Mesodermal cell (in vitro differentiated cells): ENCODE results near the gene PRRX2.
A peak's percentile ranks its signal among the peaks of the same experiment; 100 is the strongest.

Source experiments
- H3K27ac ChIP-seq: 2 replicates; pipeline ENCODE4 v1.7.0; 2013; ENCODE audit warnings: mild to moderate bottlenecking, low read depth, low read length, moderate library complexity; ENCODE audit not compliant: severe bottlenecking
- H3K36me3 ChIP-seq: 2 replicates; pipeline ENCODE4 v1.7.1; 2013; ENCODE audit warnings: mild to moderate bottlenecking, low read length, moderate library complexity; ENCODE audit not compliant: control insufficient read depth, insufficient read depth
- H3K4me1 ChIP-seq: one replicate; pipeline ENCODE4 v1.7.1; 2013; ENCODE audit warnings: mild to moderate bottlenecking, low read length; ENCODE audit not compliant: insufficient read depth, control insufficient read depth, poor library complexity, severe bottlenecking
- H3K4me3 ChIP-seq: 2 replicates; pipeline ENCODE4 v1.7.0; 2013; ENCODE audit warnings: low read length, control low read depth, mild to moderate bottlenecking; ENCODE audit not compliant: insufficient read depth, poor library complexity, severe bottlenecking; ENCODE audit errors: extremely low read depth
- H3K9me3 ChIP-seq: 2 replicates; pipeline ENCODE4 v1.7.1; 2013; ENCODE audit warnings: mild to moderate bottlenecking, low read length, moderate library complexity; ENCODE audit not compliant: control insufficient read depth
- WGBS, 2 experiments: methylation state at CpG; one replicate each; pipeline ENCODE4 v1.1.5; 2013; ENCODE audit warnings: missing lambda C conversion rate in 2 of 2; ENCODE audit not compliant: insufficient coverage in 2 of 2; 5-methylcytosine and 5-hydroxymethylcytosine counted together

Gene PRRX2

GRCh38 chr9:129637102-129637501 lies 28.3 kb upstream of the PRRX2 start:
- Histone ChIP-seq H3K36me3 (peaks cover 78% of the 10 kb centered on the region), H3K9me3 (no peaks in the 10 kb centered on the region), H3K27ac (no peak overlapping the region), H3K4me1 (peaks cover 9% of the 10 kb centered on the region), H3K4me3 (no peak overlapping the region)
- WGBS, 2 experiments, result 91 to 92% methylated on average over 4 to 8 of the region's 9 CpGs

GRCh38 chr9:129637673-129638439 lies 27.6 kb upstream of the PRRX2 start:
- Histone ChIP-seq H3K4me1 (peaks cover 8% of the 10 kb centered on the region), H3K9me3 (no peaks in the 10 kb centered on the region), H3K4me3 (no peak overlapping the region), H3K36me3 (peaks cover 70% of the 10 kb centered on the region), H3K27ac (no peak overlapping the region)
- 91 to 93% methylated on average over 29 of the region's 29 CpGs for WGBS, 2 experiments

- peaks cover 58% of the 10 kb centered on the region for H3K36me3 ChIP-seq
- 95 to 97% methylated on average over 16 to 17 of the region's 17 CpGs for WGBS, 2 experiments
- H3K4me3 ChIP-seq, result no peak overlapping the region
- H3K4me1 ChIP-seq, result peaks cover 8% of the 10 kb centered on the region
- H3K9me3 ChIP-seq, result no peaks in the 10 kb centered on the region
- H3K27ac ChIP-seq, result no peak overlapping the region
Measured at GRCh38 chr9:129639034-129639630, 26.3 kb upstream of the PRRX2 start.

DNA sequence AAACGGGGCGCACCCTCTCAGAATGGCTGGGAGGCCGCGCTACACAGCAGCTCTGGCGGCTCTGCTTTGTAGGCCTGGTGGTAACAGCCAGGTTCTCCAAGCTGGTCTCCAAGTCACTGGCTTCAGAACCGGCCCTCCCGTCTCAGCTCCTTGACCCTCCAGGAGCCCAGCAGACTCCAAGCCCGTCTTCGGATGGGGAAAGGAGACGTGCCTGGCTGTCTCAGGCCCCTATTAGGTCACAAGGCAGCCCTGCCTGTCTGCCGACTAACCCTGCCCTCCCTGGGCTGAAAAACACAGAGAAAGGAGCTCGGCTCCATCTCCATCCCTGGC lies 25.7 kb upstream of the PRRX2 start:
- Histone ChIP-seq H3K27ac (no peak overlapping the region), H3K4me3 (no peak overlapping the region), H3K36me3 (peaks cover 53% of the 10 kb centered on the region), H3K4me1 (peaks cover 8% of the 10 kb centered on the region), H3K9me3 (no peaks in the 10 kb centered on the region)
- 89 to 94% methylated on average over 12 of the region's 12 CpGs for WGBS, 2 experiments

GRCh38 chr9:129640086-129640870 lies 25.2 kb upstream of the PRRX2 start:
- peaks cover 47% of the 10 kb centered on the region for H3K36me3 ChIP-seq
- WGBS, 2 experiments, result 92 to 95% methylated on average over 21 of the region's 25 CpGs
- peak overlapping the region; percentile 100 for H3K4me3 ChIP-seq
- H3K9me3 ChIP-seq, result no peaks in the 10 kb centered on the region
- peaks cover 8% of the 10 kb centered on the region for H3K4me1 ChIP-seq
- no peak overlapping the region for H3K27ac ChIP-seq

GRCh38 chr9:129640871-129641749 lies 24.3 kb upstream of the PRRX2 start:
- Histone ChIP-seq H3K27ac (no peak overlapping the region), H3K4me1 (peaks cover 8% of the 10 kb centered on the region), H3K36me3 (peaks cover 39% of the 10 kb centered on the region), H3K4me3 (peak overlapping the region; percentile 100), H3K9me3 (no peaks in the 10 kb centered on the region)
- WGBS, 2 experiments, result 26% methylated on average over 37 to 38 of the region's 44 CpGs

- peak within 1 kb of the TSS; percentile 53 for H3K27ac ChIP-seq
Measured at GRCh38 chr9:129641750-129642585, 23.5 kb upstream of the PRRX2 start, which contains the start of gene ASB6. Gene ASB6 (minus strand): TSS chr9:129642151. CDS start chr9:129641999, 152 bp downstream.

DNA sequence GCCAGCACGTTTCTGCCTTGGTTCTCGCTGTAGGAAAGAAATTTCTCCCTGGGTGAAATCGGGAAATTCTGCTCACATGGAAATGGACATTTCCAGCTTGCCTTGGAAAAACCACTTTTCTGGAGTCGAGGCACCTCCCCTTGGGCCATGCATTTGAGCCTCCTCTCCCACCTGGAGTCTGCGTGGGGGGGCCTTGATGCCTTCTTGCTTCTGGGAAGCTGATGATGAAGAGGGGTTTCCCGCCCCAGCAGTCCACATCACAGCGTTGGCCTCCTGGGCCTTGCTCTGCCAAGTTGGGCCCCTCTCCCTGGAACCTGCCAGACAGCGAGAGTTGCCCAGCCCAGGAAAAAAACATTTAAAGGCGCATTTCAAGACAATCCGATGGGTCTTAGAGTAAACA lies 21.7 kb upstream of the PRRX2 start:
- H3K27ac ChIP-seq, result no peak overlapping the region
- peaks cover 15% of the 10 kb centered on the region for H3K4me1 ChIP-seq
- H3K36me3 ChIP-seq, result peaks cover 16% of the 10 kb centered on the region
- no peak overlapping the region for H3K4me3 ChIP-seq
- WGBS, 2 experiments, result 81 to 92% methylated on average over 3 to 5 of the region's 10 CpGs
- no peaks in the 10 kb centered on the region for H3K9me3 ChIP-seq

More at GRCh38 chr9:129641750-129642585, 23.5 kb upstream of the PRRX2 start, which contains the start of gene ASB6:
- Histone ChIP-seq H3K36me3 (peaks cover 33% of the 10 kb centered on the region), H3K4me3 (peak within 1 kb of the TSS; percentile 100), H3K4me1 (peaks cover 8% of the 10 kb centered on the region), H3K9me3 (no peaks in the 10 kb centered on the region)
- WGBS, 2 experiments, result 0% methylated on average over 81 to 92 of the region's 93 CpGs

GRCh38 chr9:129644365-129644764 lies 21.1 kb upstream of the PRRX2 start:
- H3K27ac ChIP-seq, result no peak overlapping the region
- no peak overlapping the region for H3K4me3 ChIP-seq
- WGBS, 2 experiments, result 87 to 95% methylated on average over 5 to 8 of the region's 11 CpGs
- peaks cover 9% of the 10 kb centered on the region for H3K36me3 ChIP-seq
- H3K9me3 ChIP-seq, result no peaks in the 10 kb centered on the region
- H3K4me1 ChIP-seq, result peaks cover 17% of the 10 kb centered on the region
